ENCODE measurements around the gene FRMD7. TPM values are rescaled to one million over a fixed set of nuclear protein-coding genes. Genes with fewer than 3 reads are reported as not detected.
A peak's percentile ranks its signal among the peaks of the same experiment; 100 is the strongest.

Gene FRMD7
- total RNA-seq, 2 donors from 2014 or later = not detected

- H3K9me3 ChIP-seq (ENCODE audit: control insufficient read depth, low read length) = no peaks in the 10 kb centered on the region
- no peak for DNase-seq
- H3K9ac ChIP-seq (ENCODE audit: extremely low read depth, low read length, poor library complexity, severe bottlenecking) = no peak overlapping the region
- H3K9me3 Mint-ChIP-seq = peaks cover 2% of the 10 kb centered on the region
- H3K27me3 Mint-ChIP-seq (ENCODE audit: insufficient read depth) = no peaks in the 10 kb centered on the region
- H3K4me3 Mint-ChIP-seq = no peak overlapping the region
- peaks cover 2% of the 10 kb centered on the region for H3K36me3 Mint-ChIP-seq (ENCODE audit: low read depth)
- H3K4me1 Mint-ChIP-seq = peaks cover 5% of the 10 kb centered on the region
- no peak overlapping the region for H3K27ac ChIP-seq (ENCODE audit: low read depth, low read length)
- no peak overlapping the region for H3K4me3 ChIP-seq (ENCODE audit: low read length)
- no peaks in the 10 kb centered on the region for H3K27me3 ChIP-seq (ENCODE audit: control insufficient read depth, insufficient read depth, low read length, poor library complexity, severe bottlenecking)
- no peaks in the 10 kb centered on the region for H3K36me3 ChIP-seq (ENCODE audit: control insufficient read depth, insufficient read depth, low read length)
- H3K27ac Mint-ChIP-seq = no peak overlapping the region
- WGBS, 2 experiments (ENCODE audit: insufficient coverage in 1 of 2, insufficient read length in 1 of 2) = 100% methylated on average over 1 to 3 of the region's 3 CpGs
- no peak for TF ChIP-seq CTCF (conservative IDR thresholded peaks at IDR 0.05)
- H3K4me1 ChIP-seq (ENCODE audit: control insufficient read depth, insufficient read depth, low read length) = no peaks in the 10 kb centered on the region
Measured at GRCh38 chrX:132171881-132172280, 44.1 kb upstream of the FRMD7 start.

- no peak overlapping the region for H3K4me3 ChIP-seq (ENCODE audit: low read length)
- H3K4me1 ChIP-seq (ENCODE audit: control insufficient read depth, insufficient read depth, low read length) = no peaks in the 10 kb centered on the region
- Mint-ChIP-seq H3K4me1 (peaks cover 5% of the 10 kb centered on the region), H3K36me3 (ENCODE audit: low read depth) (peaks cover 4% of the 10 kb centered on the region), H3K4me3 (no peak overlapping the region), H3K27ac (no peak overlapping the region), H3K9me3 (peaks cover 4% of the 10 kb centered on the region), H3K27me3 (ENCODE audit: insufficient read depth) (no peaks in the 10 kb centered on the region)
- WGBS, 2 experiments (ENCODE audit: insufficient coverage in 1 of 2, insufficient read length in 1 of 2) = 91 to 97% methylated on average over 3 of the region's 3 CpGs
- TF ChIP-seq CTCF (conservative IDR thresholded peaks at IDR 0.05) = peak; percentile 37
- H3K27ac ChIP-seq (ENCODE audit: low read depth, low read length) = no peak overlapping the region
- H3K9ac ChIP-seq (ENCODE audit: extremely low read depth, low read length, poor library complexity, severe bottlenecking) = no peak overlapping the region
- no peaks in the 10 kb centered on the region for H3K27me3 ChIP-seq (ENCODE audit: control insufficient read depth, insufficient read depth, low read length, poor library complexity, severe bottlenecking)
- no peaks in the 10 kb centered on the region for H3K9me3 ChIP-seq (ENCODE audit: control insufficient read depth, low read length)
- H3K36me3 ChIP-seq (ENCODE audit: control insufficient read depth, insufficient read depth, low read length) = no peaks in the 10 kb centered on the region
- no peak for DNase-seq
Measured at GRCh38 chrX:132171478-132171877, 43.7 kb upstream of the FRMD7 start.

GRCh38 chrX:132169554-132169953 is 41.7 kb upstream of the FRMD7 start:
- Mint-ChIP-seq H3K27me3 (ENCODE audit: insufficient read depth) (no peaks in the 10 kb centered on the region), H3K9me3 (peaks cover 18% of the 10 kb centered on the region), H3K4me3 (no peak overlapping the region), H3K4me1 (peaks cover 5% of the 10 kb centered on the region), H3K36me3 (ENCODE audit: low read depth) (peaks cover 8% of the 10 kb centered on the region), H3K27ac (no peak overlapping the region)
- no peak for DNase-seq
- WGBS, 2 experiments (ENCODE audit: insufficient coverage in 1 of 2, insufficient read length in 1 of 2) = 87% methylated on average over 3 of the region's 3 CpGs; no CpG with 5 or more reads in 1 of the 2 experiments
- no peak for TF ChIP-seq CTCF (conservative IDR thresholded peaks at IDR 0.05)
- H3K27me3 ChIP-seq (ENCODE audit: control insufficient read depth, insufficient read depth, low read length, poor library complexity, severe bottlenecking) = no peaks in the 10 kb centered on the region
- H3K4me1 ChIP-seq (ENCODE audit: control insufficient read depth, insufficient read depth, low read length) = no peaks in the 10 kb centered on the region
- no peak overlapping the region for H3K27ac ChIP-seq (ENCODE audit: low read depth, low read length)
- H3K36me3 ChIP-seq (ENCODE audit: control insufficient read depth, insufficient read depth, low read length) = no peaks in the 10 kb centered on the region
- H3K9me3 ChIP-seq (ENCODE audit: control insufficient read depth, low read length) = peaks cover 12% of the 10 kb centered on the region
- H3K4me3 ChIP-seq (ENCODE audit: low read length) = no peak overlapping the region
- H3K9ac ChIP-seq (ENCODE audit: extremely low read depth, low read length, poor library complexity, severe bottlenecking) = no peak overlapping the region
